Smooth muscle cell (in vitro differentiated cells): Measurements from ENCODE around the gene TMPRSS13. TPM values are rescaled to one million over a fixed set of nuclear protein-coding genes. Genes with fewer than 3 reads are reported as not detected.
"Not testable (repeated sequence)": the region's sequence is repeated elsewhere in the genome, so short reads cannot be mapped to it uniquely, and the experiment has no call there.

Source experiments
- DNase-seq: peaks from one replicate; lab custom pipeline; 2025; ENCODE audit not compliant: unreplicated experiment; lab: John Stamatoyannopoulos, UW
- H2AFZ ChIP-seq: fragments of 200-600 bp; sonication (generic); 2 replicates; pipeline ENCODE4 v1.6.0; 2016; ENCODE audit warnings: antibody characterized with exemption, low read depth, mild to moderate bottlenecking
- H3F3A ChIP-seq: fragments of 200-600 bp; sonication (generic); 2 replicates; pipeline ENCODE4 v1.6.0; 2017; ENCODE audit warnings: antibody characterized with exemption, low read depth
- H3K27ac ChIP-seq: fragments of 200-600 bp; sonication (generic); 2 replicates; pipeline ENCODE4 v1.5.1; 2016; ENCODE audit warnings: low read depth, mild to moderate bottlenecking
- H3K27me3 ChIP-seq: fragments of 200-600 bp; sonication (generic); 2 replicates; pipeline ENCODE4 v1.6.1; 2016; ENCODE audit warnings: low read depth, mild to moderate bottlenecking
- H3K36me3 ChIP-seq: fragments of 200-600 bp; sonication (generic); 2 replicates; pipeline ENCODE4 v1.5.1; 2016; ENCODE audit warnings: low read depth
- H3K4me1 ChIP-seq: fragments of 200-600 bp; sonication (generic); 2 replicates; pipeline ENCODE4 v1.5.1; 2016; ENCODE audit warnings: low read depth
- H3K4me2 ChIP-seq: fragments of 200-600 bp; sonication (generic); 2 replicates; pipeline ENCODE4 v1.6.0; 2016; ENCODE audit warnings: mild to moderate bottlenecking
- H3K4me3 ChIP-seq: fragments of 200-600 bp; sonication (generic); 2 replicates; pipeline ENCODE4 v1.5.1; 2016; ENCODE audit warnings: mild to moderate bottlenecking
- H3K79me2 ChIP-seq: fragments of 200-600 bp; sonication (generic); 2 replicates; pipeline ENCODE4 v1.6.0; 2016; ENCODE audit warnings: low read depth, mild to moderate bottlenecking
- H3K9ac ChIP-seq: fragments of 200-600 bp; sonication (generic); 2 replicates; pipeline ENCODE4 v1.6.0; 2016; ENCODE audit warnings: low read depth
- H3K9me3 ChIP-seq: fragments of 200-600 bp; sonication (generic); replicated peaks from 2 replicates; pipeline ENCODE4 v1.5.1; 2016; ENCODE audit warnings: low read depth
- H4K20me1 ChIP-seq: fragments of 200-600 bp; sonication (generic); 2 replicates; pipeline ENCODE4 v1.6.0; 2016; ENCODE audit warnings: low read depth
- CTCF ChIP-seq: fragments of 200-600 bp; sonication (generic); IDR thresholded peaks from 2 replicates; pipeline ENCODE4 v1.5.1; 2017; ENCODE audit warnings: borderline replicate concordance, mild to moderate bottlenecking, antibody characterized with exemption; ENCODE audit not compliant: insufficient read depth, poor library complexity, severe bottlenecking
- WGBS: methylation state at CpG from one replicate; pipeline ENCODE4 v1.1.7; 2016; ENCODE audit warnings: low lambda C conversion rate; 5-methylcytosine and 5-hydroxymethylcytosine counted together
- polyA plus RNA-seq: library from polyadenylated mRNA; unstranded; fragments of >200 nt; fragmentation: Nextera tagmentation; extraction: Ambion mirVana; gene quantifications from 2 replicates; pipeline ENCODE4 v1.2.1, GENCODE V29; 2016
- total RNA-seq: library from RNA; depleted of rRNA; stranded (reverse); fragments of >200 nt; gene quantifications from 2 replicates; pipeline ENCODE4 v1.2.3, GENCODE V29; 2014

Gene TMPRSS13
- total RNA-seq (0.90 and 1.3 TPM in 2 replicates), polyA plus RNA-seq (0.73 TPM in 1 of 2 replicates, not detected in the other)

DNA sequence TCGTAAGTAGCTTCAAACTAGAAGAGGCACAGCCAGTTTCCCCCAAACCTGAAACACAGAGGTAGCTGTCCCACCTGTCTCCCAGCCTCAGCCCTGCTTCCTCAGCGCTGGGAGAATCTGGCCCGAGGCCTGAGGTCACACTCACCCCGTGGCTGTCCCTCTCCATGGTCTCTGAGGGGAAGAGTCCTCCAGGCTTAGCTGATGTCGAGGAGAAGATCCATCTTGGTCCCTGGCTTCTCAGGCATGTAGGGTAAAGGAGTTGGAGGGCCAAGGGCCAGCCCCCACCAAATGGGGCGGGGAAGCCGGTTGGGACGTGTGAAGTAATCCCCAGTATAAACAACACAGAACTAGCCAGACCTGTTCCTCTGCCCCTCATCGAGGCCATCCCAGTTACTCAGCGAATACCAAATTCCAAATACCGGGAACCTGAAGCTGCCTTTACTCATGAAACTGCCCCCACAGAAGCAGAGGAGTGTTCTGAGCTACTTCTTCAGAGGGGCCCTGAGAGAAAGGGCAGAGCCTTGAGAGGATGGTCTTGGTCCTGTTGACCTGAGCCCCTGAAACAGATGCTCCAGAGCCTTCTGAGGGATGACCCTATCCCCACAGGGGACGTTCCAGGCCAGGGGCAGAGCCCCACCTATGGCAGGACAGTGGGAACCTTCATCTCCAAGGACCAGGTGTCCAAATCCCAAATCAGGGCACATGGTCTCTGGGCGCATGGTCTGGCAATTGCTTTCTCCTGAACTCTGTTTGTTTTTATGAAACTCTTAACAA is at the start of gene TMPRSS13:
TMPRSS13 (minus strand) TSS at position 261 of the 774 bp plus-strand sequence; CDS start at position 166, 95 bp downstream.
- peaks cover 4% of the 10 kb centered on the region for H3F3A ChIP-seq
- H3K36me3 ChIP-seq: no peaks in the 10 kb centered on the region
- WGBS: 35% methylated on average over 13 of the region's 13 CpGs
- DNase-seq: no peak
- H3K4me1 ChIP-seq: peaks cover 3% of the 10 kb centered on the region
- H3K27me3 ChIP-seq: no peaks in the 10 kb centered on the region
- no peak within 1 kb of the TSS for H2AFZ ChIP-seq
- H4K20me1 ChIP-seq: no peaks in the 10 kb centered on the region
- H3K4me2 ChIP-seq: peak within 1 kb of the TSS; percentile 37
- H3K9ac ChIP-seq: no peak within 1 kb of the TSS
- no peaks in the 10 kb centered on the region for H3K79me2 ChIP-seq
- H3K4me3 ChIP-seq: no peak within 1 kb of the TSS
- peak within 1 kb of the TSS; percentile 6 for H3K27ac ChIP-seq
- no peaks in the 10 kb centered on the region for H3K9me3 ChIP-seq
- TF ChIP-seq CTCF: no peak

DNA sequence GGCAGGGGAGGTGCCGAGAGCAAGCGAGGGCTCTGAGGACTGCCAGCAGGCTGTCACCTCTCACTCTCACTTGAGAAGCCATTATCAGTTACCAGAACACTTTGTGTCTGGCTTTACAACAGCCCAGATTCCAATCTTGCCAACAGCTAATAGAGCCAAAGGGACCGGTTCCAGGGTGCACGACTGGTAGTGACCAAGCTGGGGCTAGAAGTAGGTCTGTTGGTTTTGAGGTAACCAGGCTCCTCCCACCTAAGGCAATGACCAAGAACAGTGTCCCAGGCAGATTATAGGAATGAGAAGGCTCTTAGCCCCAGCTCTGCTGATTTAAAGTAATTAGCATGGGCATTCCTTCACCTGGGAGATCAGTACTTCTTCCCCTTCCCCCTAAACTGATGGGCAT is 49.8 kb upstream of the TMPRSS13 start:
- Histone ChIP-seq H3K9me3 (no peaks in the 10 kb centered on the region), H3K9ac (no peak overlapping the region), H3K27ac (no peak overlapping the region), H3K36me3 (no peaks in the 10 kb centered on the region), H3K4me1 (no peaks in the 10 kb centered on the region), H3K4me2 (no peak overlapping the region), H3K4me3 (no peak overlapping the region), H4K20me1 (no peaks in the 10 kb centered on the region), H3K79me2 (no peaks in the 10 kb centered on the region), H3K27me3 (no peaks in the 10 kb centered on the region), H2AFZ (no peak overlapping the region), H3F3A (no peaks in the 10 kb centered on the region)
- WGBS: 68% methylated on average over 4 of the region's 4 CpGs
- no peak for TF ChIP-seq CTCF
- no peak for DNase-seq

DNA sequence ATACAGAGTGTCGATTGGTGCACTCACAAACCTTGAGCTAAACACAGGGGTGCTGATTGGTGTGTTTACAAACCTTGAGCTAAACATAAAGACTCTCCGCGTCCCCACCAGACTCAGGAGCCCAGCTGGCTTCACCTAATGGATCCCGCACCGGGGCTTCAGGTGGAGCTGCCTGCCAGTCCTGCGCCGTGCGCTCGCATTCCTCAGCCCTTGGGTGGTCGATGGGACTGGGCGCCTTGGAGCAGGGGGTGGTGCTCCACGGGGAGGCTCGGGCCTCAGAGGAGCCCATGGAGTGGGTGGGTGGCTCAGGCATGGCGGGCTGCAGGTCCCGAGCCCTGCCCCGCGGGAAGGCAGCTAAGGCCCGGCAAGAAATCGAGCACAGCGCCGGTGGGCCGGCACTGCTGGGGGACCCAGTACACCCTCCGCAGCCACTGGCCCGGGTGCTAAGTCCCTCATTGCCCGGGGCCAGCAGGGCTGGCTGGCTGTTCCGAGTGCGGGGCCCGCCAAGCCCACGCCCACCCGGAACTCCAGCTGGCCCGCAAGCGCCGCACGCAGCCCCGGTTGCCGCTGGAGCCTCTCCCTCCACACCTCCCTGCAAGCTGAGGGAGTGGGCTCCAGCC is 49.2 kb upstream of the TMPRSS13 start:
- H3F3A ChIP-seq, H3K27ac ChIP-seq, H2AFZ ChIP-seq, H3K9ac ChIP-seq, H3K9me3 ChIP-seq, H3K79me2 ChIP-seq, DNase-seq, H3K4me3 ChIP-seq, H3K4me2 ChIP-seq, H3K27me3 ChIP-seq, H3K36me3 ChIP-seq, H3K4me1 ChIP-seq, H4K20me1 ChIP-seq: not testable (repeated sequence)
- WGBS: 95% methylated on average over 29 of the region's 36 CpGs

GRCh38 chr11:117977612-117978264 is 48.5 kb upstream of the TMPRSS13 start:
- not testable (repeated sequence) for H3K27ac ChIP-seq, H3K27me3 ChIP-seq, H3K4me2 ChIP-seq, H3F3A ChIP-seq, DNase-seq, H4K20me1 ChIP-seq, H3K4me3 ChIP-seq, H2AFZ ChIP-seq, H3K9ac ChIP-seq, H3K4me1 ChIP-seq, H3K9me3 ChIP-seq, H3K36me3 ChIP-seq, H3K79me2 ChIP-seq
- 91% methylated on average over 23 of the region's 23 CpGs for WGBS
